D721Med (cell line): ENCODE measurements around the gene AKT3.
A peak's percentile ranks its signal among the peaks of the same experiment; 100 is the strongest.

Experiments used
- DNase-seq: peaks from one replicate; pipeline ENCODE4 v3.0.0; 2011; ENCODE audit warnings: low spot score; ENCODE audit not compliant: insufficient read length
- FAIRE-seq: peaks from 2 replicates; lab custom pipeline; 2011; peaks lifted over from hg19 to GRCh38; lab: Jason Lieb, UNC
- TF ChIP-seq, protein P1 (sequence below): IDR thresholded peaks from 2 replicates; pipeline ENCODE4 v1.5.1; 2012; ENCODE audit warnings: mild to moderate bottlenecking, control low read depth; ENCODE audit not compliant: insufficient read depth; ENCODE audit errors: missing control alignments

The AKT3 gene

DNA sequence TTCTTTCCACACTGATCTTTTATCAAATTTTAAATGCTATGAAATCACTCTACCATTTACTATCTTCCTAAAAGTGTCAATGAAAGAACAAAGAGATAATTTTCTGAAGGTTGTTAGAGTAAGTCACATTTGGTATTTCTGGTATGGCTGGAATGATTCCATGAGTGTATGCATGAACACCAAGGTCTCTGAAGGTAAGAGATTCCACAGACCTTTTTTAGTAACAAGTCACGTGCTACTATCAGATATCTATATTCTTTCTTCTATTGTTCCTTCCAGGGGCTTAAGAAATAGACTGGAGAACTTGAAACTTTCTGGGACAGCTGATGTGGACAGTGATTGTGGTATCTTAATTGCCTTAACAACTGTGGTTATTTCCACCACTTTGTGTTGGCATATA is 329.2 kb downstream of the AKT3 start:
- DNase-seq = no peak
- TF ChIP-seq, protein P1, sequence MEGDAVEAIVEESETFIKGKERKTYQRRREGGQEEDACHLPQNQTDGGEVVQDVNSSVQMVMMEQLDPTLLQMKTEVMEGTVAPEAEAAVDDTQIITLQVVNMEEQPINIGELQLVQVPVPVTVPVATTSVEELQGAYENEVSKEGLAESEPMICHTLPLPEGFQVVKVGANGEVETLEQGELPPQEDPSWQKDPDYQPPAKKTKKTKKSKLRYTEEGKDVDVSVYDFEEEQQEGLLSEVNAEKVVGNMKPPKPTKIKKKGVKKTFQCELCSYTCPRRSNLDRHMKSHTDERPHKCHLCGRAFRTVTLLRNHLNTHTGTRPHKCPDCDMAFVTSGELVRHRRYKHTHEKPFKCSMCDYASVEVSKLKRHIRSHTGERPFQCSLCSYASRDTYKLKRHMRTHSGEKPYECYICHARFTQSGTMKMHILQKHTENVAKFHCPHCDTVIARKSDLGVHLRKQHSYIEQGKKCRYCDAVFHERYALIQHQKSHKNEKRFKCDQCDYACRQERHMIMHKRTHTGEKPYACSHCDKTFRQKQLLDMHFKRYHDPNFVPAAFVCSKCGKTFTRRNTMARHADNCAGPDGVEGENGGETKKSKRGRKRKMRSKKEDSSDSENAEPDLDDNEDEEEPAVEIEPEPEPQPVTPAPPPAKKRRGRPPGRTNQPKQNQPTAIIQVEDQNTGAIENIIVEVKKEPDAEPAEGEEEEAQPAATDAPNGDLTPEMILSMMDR = no peak
- FAIRE-seq = no peak

DNA sequence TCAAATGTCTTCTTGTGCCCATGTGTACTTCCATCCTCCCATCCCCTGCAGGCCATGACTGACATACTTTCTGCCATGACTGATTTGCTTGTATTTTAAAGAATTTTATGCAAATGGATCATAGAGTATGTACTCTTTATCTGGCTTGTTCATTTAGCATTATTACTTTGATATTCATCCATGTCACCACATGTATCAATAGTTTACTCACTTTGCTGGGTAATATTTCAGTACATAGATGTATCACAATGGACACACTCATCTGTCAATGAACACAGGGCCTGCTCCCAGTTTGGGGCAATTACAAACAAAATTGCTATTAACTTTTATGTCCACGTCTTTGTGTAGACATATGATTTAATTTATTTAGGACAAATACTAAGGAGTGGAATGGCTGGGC is 335.1 kb downstream of the AKT3 start:
- peak; percentile 44 for FAIRE-seq
- TF ChIP-seq, protein P1 = no peak

DNA sequence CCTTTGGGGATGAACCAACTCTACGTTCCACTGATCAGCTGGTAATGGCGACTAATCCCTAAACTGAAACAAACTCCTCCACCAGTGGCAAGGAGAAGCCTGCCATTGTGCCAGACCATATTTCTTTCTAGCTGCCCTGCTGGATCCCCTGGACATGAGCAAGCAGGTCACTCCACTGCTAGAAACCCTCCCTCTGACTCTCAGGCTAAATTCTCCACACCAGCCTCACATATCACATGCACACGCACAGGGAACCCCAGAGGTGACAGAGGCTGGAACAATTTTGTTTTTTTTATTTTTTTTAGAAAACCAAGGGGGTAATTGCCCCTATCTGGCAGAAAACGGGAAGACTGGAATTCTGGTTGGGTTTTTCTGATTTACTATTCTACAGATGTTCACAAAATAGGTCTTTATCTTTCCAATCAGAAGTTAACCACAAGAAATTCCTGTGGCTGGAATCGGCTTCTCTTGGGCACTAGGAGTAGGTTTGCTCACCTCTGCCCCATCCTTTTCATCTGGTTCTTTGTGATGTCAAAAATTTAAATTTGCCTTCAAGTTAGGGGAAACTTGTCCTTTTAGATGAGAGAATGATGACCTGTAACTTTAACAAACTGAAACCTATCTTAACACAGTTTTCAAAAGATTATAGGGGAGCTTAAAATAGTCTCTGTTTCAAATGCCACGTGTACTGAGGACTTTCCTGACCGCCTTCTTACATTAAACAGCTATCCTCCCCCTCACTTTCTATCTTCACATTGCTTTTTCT is 336.1 kb downstream of the AKT3 start:
- no peak for FAIRE-seq
- TF ChIP-seq, protein P1 = no peak
- no peak for DNase-seq

More for the DNA sequence above, 335.1 kb downstream of the AKT3 start:
- DNase-seq = no peak

DNA sequence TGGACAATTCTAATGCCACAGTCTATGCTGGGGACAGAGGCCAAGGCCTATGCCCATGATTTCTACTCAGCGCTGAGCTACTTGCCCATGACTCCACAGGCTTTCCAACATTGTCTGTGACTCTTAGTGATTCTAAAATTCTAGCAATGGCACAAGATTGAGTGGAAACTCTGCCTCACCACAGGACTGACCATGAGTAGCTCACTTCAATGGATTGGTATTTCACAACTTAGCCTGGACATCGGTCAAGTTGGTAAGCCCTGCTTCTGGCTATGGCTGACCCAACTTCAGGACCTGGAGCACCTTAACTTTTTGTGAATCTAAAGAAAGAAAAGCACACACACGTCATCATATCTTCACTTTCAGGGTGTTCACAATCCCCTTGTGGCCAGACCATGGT is 339.1 kb downstream of the AKT3 start:
- DNase-seq (no peak), FAIRE-seq (no peak)
- TF ChIP-seq, protein P1 = no peak

DNA sequence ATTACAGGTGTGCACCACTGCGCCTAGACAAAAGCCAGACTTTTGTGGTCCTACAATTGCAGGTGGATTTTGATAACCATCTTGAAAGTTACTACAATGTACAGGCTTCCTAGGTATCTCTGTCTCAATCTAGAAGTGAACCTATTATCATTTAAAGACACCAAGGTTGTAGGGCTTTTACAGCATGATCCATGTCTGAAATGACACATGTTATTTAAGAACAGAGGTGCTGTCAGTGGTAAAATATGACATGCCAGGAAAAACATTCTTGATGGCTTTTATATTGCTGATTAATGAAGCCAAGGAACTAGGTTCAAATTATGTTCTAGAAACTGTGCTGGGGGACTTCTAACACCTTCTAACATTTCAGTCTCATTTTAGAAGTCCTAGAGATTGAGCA is 341.1 kb downstream of the AKT3 start:
- no peak for DNase-seq
- FAIRE-seq = no peak
- TF ChIP-seq, protein P1 = no peak

DNA sequence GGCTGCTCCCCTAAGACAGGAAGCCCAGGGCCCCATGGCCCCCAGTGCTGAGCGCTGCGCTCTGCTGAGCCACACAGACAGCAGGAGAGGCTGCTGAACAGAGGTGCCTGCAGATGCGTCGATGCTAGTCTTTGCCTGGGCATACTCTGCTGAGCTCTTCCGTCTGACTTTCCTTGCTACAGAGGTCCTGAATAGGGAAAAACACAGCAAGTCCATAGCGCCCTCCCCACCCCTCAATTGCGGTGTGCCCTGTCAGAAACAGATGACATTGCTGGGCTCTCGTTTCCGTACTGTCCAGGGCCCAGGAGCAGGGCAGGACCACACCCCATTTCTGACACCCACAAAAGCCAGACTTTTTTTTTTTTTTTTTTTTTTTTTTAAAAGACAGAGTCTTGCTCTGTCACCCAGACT is 341.7 kb downstream of the AKT3 start:
- DNase-seq (no peak), FAIRE-seq (no peak)
- TF ChIP-seq, protein P1 = no peak

DNA sequence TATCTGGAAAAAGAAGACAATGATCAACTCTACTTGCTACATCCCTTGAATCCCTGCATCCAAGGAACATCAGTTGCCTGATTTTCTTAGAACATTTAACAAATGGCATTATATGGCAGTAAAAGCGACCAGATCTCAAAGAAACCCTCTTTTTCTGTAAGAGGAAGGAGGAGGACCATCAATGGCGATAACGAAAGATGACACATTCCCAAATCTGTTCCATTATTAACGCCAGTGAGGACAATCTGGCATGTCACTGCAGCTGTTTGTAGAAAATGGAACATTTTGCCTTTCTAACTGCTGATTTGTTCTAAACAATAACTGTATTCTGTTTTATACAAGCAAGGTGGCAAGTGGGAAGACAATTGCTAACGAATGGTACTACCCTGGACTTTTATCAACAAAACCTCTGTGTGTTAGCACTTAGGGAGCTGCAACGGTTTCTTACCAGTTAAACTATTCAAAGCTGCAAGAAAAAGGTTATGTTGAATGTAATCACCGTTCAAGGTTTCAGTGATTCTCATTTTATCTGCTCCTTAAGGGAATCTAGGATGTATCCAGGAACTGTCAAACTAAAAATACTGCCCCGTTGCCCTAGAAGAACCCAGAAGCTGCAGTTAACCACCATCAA is 342.3 kb downstream of the AKT3 start:
- FAIRE-seq = no peak

More for the DNA sequence above, 342.3 kb downstream of the AKT3 start:
- DNase-seq = no peak
- TF ChIP-seq, protein P1 = no peak
